ENCODE data around the gene FRS2.

The FRS2 gene

DNA sequence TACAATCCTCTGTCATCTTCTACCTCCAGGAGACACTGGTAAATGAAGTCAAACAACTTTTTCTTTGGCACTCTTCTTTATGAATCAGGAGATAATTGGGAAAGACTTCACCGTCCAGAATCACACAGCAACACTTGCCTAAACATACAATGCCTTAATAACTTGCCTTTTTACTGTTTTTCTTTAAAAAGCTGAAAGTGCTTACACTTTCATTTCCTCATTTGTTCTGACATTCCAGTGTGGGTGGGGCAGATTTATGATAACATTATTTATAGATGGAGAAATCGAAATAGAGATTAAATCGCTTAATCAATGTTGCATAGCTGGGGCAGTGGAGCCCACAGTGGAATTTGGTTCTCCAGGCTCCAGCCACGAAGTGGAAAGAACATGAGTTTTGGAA is 2.8 kb upstream of the FRS2 start:
- no peak for DNase-seq

DNA sequence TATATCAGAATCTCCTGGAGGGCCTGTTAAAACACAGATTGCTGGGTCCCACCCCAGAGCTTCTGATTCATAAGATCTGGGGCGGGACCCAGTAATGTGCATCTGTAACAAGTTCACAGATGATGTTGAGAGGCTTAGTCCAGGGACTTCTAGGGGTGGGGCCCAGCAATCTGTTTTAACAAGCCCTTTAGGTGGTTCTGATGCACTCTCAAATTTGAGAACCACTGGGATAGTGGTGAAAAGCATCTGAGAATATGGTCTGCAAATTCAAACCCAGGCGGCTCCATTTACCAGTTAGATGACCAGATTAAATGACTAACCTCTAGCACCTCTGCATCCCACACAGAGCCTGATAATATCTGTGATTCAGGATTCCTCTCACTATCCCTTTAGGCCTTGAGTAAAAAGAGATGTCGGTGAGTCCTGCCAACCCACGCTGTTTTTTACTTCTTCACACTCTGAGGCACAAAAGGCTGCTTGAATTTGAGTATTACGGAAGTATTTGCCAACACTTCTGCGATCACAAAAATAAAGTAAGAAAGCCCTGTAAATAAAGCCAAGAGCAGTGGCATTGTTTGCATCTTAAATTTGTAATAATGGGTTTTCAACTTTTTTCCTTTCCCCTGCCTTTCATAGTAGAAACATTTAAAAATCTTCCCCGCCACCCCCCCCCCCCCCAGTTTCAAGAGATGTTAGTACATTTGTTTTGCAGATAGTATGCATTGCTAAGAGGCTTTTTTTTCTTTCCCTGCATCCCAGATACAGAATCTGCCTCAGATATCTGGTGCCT is 1.8 kb upstream of the FRS2 start:
- no peak for DNase-seq

DNA sequence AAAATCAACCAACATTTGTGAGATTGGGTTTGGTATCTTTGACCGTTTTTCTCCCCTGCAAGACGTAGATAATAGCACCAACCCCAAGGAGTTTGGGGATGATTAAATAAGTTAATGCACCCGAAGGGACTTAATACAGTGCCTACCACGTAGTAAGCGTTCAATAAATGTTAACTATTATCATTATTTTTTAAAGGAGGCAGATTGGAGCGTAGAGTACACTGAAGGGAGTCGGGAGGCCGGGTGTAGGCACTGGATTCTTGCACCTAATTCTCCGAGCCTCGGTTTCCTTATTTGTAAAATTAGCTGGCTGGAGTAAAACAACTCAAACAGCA is 367 bp upstream of the FRS2 start:
- no peak for DNase-seq

DNA sequence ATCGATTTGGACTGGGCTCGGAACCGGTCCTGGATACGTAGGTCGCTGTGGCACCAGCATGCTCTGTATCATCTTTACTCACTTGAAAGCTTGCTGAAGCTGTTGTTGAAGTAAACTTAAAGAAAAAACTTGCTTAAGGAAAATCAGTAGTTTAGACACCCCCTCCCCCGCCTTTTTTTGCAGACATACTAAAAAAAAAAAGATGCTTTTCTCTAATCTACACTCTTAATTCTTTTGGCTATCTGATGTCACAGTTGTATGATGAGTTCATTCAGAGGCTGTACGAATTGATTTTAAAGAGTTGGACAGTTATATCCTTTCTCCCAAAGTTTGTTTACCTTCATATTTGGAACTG is 865 bp downstream of the FRS2 start:
- DNase-seq = no peak

DNA sequence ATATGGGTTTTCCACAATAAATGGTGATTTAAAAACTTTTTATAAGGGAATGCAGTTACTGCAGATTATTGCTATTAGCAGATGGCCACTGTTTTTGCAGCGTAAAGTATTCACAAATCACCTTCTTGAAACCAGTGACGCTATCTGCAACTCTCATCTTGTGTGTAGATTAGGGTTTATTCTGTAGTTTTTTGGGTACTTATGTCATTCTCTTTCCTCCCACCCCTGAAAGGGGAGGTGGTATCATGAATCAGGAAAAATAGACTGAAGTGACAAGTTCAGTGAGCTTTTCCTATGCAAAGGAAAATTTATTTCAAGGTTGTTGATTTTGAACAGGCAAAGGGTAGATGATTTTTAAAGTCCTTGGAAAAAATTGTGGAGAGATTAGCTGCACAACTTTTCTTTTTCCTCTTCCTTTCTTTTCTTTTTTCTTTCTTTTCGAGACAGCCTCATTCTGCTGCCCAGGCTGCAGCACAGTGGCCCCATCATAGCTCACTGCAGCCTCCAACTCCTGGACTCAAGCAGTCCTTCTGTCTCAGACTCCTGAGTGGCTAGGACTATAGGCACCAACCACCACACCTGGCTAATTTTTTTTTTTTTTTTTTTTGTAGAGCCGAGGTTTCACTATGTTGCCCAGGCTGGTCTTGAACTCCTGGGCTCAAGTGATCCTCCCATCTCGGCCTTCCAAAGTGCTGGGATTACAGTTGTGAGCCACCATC is 1.6 kb downstream of the FRS2 start:
- no peak for DNase-seq

DNA sequence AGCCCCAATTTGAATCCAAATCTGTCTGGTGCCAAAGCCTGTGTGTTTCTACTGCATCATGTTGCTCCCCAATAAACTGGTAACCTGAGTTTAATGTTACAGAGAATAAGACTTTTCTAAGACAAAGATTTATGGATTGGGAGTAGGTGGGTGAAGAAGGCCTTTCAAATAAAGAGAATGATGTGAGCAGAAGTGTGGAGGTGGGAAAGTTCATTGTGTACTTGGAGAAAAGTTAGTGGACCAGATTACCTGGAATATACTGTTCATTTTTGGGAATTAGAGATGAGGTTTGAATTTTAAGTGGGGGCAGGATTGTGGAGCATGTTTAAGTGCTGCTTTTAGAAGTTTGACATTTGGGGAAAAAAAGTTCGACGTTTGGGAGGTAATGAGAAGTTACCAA is 3.1 kb downstream of the FRS2 start:
- DNase-seq = no peak

DNA sequence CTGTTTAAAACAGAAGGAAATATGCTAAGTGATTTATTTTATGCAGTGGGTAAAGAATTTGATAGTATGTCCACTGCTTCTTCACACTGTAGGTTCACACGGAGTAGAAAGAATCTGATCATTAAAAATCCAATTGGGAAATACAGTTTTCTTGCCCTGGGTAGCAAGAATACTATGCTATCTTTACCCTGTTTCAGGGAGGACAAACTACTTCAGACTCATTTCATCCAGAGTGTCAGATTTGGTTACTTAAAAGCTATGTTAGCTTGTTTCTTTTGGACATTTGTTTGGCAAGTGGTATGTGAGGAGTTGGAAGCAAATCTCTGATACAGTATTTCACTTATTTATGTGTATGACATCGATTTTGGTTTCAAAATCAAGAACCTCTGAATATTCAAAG is 4.3 kb downstream of the FRS2 start:
- no peak for DNase-seq

DNA sequence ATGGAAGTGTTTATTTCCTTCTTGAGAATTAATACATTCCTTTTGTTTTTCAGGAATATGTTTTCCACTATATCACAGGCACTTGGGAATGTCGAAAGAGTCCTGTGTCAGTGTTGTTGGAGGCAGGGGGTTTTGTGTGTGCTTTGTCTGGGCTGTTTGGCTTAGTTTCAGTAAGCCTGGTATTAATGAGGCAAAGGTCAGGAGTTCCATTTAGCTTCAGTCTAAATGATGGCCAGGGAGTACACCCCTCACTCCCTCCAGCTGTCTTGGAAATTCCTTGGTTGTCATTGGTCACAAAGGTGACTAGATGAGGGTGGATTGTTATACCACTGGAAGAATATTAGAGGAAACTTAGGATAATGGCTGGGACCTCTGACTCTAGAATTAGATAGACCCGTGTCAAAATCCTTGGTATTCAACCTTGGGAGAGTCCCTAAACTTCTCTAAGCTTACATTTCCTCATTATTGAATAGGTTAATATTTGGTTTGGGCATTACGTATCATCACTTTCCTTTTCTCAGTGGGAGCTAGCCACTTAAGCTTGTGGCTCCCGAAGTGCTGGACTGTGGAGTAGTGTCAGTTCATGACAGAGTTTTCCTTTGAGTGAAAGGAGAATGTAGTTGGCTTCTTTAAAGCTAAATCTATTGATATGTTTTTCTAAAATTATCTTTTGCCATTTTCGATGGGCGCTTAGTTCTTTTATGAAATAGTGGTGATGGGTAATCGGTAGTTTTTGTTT is 5.2 kb downstream of the FRS2 start:
- no peak for DNase-seq

DNA sequence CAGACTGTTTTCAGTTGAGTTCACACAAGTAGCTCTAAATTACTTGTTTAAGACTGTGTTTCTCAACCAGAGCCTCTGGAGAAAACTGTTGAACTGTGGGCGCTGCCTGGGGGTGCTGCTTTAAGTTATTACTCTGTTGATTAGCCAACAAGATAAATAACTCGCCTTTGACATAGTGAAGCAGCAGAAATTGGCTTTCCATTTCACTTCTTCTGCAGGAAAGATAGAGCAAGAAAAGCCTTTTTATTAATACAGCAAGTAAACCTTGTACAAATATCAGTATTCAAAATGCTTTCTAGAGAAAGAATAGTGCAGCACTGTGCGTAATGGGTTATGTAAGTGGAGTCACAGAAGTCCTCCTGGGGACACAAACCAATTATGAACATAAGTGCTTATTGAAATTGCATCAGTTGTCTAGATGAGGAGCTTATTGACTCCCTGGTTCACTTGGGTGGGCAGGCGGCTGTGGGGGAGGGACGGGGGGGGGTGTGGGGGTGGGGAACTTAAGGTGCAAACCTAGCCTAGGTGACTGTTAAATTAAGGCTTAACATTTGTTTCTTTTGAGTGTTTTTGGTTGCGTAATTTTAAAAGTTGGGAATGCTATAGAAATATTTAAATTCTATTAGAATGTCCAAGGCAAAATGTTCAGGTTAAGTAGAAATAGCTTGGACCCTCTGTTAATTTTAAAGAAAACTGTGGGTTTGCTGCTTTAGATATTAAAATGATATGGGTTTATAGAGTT is 6.3 kb downstream of the FRS2 start:
- no peak for DNase-seq

DNA sequence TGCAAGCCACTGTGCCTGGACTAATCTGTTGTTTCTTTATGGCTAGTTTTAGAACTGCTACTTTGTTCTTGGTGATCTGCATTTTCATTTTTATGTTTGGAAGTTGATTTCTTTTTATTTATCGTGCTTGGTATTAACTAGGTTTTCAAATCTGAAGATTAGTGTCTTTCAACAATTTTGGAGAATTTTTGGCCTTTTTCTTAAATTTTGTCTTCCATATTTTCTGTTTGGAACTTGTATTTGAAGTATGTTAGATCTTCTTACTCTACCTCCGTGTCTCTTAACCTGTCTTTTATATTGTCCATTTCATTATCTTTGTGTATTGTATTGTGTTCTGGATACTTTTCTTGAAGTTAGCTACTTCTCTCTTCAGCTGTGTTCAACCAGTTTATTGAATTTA is 9.5 kb downstream of the FRS2 start:
- DNase-seq = no peak

DNA sequence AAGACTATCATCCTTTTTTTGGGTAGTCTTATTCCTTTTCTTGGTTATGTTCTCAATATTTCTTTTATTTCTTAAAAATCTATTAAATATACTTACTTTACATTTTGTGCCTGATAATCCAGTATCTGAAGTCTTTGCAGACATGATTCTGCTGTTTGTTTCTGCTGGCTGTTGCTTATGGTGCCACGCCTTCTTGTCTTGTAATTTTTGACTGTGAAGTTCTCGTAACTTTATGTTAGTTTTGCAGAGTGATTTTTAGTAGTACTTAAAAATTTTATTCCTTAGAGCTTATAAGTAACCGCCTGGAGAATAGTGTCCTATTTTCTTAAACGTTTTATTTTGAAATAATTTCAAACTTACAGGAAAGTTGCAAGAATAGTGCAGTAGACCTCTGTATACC is 10.5 kb downstream of the FRS2 start:
- no peak for DNase-seq

DNA sequence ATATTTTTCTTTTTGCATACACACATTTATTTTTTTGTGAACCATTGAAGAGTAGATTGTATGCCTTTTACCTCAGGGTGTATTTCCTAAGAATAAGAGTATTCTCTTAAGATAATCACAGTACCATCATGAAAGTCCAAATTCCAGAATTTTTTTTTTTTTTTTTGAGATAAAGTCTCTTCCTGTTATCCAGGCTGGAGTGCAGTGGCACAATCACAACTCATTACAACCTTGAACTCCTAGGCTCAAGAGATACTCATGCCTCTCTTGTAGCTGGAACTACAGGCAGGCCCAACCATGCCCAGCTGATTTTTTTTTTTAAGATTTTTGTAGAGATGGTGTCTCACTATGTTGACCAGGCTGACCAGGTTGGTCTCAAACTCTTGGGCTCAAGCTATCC is 10.9 kb downstream of the FRS2 start:
- DNase-seq = no peak

DNA sequence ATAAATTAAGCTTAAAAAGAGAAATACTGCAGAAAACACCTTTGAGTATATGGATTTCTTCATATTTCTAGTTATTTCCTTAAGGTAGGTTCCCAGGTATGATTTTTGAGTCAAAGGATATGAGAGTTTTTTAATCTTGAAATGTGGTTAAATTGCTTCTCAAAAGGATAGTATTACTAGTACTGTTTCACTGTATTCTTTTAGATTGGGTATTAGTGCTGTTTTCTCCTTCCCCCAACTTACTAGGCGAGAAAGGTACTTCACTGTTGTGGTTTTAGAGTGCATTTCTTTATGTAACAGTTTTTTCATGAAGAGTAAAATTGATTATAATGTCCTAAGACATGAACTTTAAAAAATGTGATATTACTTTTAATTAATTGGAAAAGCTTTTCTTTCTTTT is 13.5 kb downstream of the FRS2 start:
- no peak for DNase-seq

DNA sequence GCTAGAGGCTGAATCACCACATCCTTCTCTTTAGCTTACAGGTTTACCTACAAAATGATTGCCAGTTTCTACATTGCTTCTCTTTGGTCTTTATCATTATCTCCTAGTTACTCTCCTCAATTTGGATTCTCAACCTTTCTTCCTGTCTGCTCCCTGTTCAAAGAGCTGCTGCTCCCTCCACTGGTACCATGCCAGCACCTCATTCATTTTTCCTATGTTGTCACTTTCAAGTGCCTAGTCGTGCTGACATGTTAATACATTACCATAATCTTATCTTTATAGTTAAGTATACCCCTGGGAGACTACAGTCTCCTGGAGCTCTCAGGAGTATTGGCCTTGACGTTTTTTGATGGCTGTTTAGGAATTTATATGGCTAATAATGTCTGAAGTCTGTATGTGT is 14.2 kb downstream of the FRS2 start:
- no peak for DNase-seq

DNA sequence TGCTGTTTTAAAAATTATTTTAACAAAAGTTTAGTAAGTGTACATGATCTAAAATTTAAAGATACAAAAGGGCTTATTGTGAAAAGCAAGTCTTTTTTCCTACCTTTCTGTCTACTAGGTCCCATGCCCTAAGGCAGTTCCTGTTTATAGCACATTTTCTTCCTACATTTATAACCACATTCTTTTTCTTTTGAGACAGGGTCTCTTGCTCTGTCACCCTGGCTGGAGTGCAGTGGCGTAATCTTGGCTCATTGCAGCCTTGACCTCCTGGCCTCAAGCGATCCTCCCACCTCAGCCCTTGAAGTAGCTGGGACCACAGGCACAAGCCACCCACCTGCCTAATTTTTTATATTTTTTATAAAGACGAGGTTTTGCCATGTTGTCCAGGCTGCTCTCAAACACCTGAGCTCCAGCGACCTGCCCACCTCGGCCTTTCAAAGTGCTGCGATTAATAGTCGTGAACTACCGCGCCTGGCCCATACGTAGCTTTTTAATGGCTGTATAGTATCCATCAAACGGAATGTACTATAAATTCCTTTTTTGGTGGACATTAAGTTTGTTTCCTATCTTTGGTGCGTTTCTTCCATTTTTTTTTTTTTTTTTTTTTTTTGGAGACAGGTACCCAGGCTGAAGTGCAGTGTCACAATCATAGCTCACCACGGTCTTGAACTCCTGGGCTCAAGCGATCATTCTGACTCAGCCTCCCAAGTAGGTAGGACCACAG is 20.9 kb downstream of the FRS2 start:
- DNase-seq = no peak

DNA sequence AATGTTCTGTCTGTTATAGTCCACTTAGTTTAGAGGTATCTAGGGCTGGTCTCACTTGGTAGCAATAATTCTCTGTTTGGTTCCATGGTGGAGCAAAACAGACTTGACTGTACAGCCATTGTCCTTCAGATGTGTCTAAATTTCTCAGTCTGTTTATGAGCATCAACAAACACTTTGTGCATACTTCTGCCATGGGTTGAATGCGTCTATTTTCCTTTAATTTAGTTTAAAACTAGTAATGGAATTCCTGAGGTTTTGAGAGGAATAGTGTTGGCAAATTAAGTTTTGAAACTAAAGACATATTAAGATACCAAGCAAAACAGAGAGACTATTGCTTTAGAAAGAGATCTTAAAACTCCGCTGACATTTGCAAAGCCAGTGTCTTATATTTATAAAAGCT is 22.6 kb downstream of the FRS2 start:
- no peak for DNase-seq

DNA sequence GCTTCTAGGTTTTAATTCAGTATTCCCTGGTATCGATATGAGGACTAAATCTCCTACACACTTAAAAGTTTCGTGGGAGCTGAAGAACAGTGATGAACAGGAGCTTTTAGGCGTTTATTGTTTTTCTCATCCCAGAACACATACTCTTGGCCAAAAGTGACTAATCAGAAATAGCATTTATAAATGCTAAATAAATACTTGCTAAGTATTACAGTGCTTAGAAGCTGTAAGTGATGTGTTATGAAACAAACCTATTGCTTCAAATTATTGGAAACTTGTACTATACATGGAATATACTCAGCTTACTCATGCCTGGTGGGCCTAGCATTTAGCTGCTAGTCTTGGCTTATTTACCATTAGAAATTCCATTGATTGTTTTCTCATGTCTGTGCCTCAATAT is 24.9 kb downstream of the FRS2 start:
- DNase-seq = no peak

DNA sequence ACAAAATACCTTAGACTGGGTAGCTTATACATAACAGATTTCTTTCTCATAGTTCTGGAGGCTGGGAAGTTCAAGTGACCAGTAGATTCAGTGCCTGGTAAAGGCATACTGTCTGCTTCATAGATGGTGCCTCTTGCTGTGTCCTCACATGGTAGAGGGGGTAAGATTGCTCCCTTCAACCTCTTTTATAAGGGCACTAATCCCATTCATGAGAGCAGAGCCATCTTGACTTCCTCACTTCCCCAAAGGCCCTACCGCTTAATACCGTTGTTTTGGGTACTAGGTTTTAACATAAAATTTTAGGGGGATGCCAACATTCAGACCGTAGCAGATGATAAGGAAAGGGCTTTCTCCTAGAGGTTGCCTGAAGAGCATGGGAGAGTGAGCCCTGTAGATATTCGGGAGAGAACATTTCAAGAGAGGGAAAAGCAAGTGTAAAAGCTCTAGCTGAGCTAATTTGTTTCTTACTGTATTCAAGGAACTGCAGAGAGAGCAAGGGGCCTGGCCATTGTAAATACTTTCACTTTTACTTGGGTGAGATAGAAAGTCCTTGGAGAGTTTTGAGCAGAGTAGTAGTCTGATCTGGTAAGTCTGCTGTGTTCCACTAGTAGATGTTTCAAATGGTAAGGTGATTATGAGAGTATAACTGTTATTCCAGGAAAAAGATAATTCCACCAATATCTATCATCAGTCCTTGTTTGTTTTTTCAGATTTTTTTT is 27.3 kb downstream of the FRS2 start:
- DNase-seq = no peak

DNA sequence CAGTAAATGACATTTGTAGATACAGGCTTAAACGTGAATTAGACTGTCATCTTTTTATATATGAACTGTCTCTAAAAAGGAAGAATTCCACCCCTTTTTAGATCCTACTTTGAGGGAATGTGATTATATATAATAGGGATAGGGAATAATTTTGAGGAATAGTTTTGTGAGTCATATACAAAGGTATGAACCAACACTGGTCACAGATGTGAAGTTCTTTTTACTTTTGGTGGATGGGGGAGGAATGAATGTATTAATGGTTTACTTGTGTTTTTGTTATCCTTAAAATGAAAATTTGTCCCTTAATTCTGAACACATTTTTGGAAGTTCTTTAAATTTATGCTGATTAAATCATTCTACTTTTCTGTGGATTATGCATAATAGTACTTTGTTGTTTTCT is 30.4 kb downstream of the FRS2 start:
- no peak for DNase-seq

DNA sequence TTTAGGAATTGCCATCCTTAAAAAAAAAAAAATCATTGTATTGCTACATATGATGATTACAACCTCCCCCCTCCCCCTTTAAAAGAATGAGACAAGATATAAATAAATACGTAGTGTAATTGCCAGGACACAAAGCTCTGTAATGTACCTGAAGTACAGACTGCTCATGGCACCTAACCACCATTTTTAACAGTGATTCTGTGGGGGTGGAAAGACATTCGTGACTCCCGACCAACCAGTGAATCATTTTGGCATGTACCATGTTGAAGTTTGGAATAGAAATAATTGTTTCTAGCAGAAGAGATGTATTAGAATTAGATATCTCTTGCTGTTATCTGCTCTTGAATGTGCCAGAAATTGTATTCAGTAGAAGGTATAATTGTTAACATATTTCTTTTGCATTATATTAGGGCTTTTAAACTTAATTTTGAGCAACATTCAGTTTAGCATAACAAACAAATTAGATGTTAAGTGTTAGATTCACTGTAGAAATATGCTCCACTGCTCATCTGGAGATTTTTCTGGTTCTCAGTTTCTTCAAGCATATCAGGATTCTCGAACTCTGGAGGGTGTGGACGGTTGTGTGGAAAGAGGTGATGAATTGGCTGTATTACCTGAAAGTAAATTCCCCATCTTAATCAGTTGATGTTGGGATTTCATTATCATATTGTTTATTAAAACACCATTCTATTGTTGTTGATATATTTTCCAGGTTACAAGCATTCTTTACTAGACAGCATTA is 31.1 kb downstream of the FRS2 start:
- DNase-seq = no peak

DNA sequence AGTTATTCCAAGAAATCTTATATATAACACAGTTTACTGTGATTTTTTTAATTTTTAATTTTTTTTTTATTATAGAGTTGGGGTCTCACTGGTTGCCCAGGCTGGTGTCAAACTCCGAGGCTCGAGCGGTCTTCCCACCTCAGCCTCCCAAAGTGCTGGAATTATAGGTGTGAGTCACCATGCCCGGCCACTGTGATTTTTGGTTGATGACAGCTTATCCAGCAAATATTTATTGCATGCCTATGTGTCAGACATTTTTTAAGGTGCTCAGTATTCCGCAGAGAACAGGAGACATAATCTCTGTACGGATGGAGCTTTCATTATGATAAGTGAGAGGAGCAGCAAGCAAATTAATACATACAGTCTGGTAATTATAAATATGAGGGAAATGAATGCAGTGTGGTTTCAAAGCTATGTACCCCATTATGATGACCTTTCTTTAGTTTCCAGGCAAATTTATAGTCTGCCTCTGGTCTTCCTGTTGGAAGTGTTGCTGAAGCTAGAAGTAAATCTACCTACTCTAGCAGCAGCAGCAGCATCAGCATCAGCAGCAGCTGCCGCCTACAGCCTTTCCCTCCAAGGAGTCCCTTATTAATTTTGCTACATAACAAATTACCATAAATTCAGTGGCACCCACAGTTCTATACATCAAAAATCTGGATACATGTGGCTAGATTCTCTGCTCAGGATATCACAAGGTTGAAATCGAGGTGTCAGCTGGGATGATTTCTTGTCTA is 32.3 kb downstream of the FRS2 start:
- DNase-seq = no peak
